GM12872 (cell line): ENCODE data around the gene AGO4.

Source experiments
- TF ChIP-seq, protein P1 (sequence below): IDR thresholded peaks from 3 replicates; pipeline ENCODE4 v1.5.1; 2011; ENCODE audit warnings: low read depth, mild to moderate bottlenecking, low read length, moderate library complexity; ENCODE audit not compliant: insufficient read depth

Gene AGO4

GRCh38 chr1:35888255-35888654 lies 80.4 kb downstream of the AGO4 start:
- TF ChIP-seq, protein P1, sequence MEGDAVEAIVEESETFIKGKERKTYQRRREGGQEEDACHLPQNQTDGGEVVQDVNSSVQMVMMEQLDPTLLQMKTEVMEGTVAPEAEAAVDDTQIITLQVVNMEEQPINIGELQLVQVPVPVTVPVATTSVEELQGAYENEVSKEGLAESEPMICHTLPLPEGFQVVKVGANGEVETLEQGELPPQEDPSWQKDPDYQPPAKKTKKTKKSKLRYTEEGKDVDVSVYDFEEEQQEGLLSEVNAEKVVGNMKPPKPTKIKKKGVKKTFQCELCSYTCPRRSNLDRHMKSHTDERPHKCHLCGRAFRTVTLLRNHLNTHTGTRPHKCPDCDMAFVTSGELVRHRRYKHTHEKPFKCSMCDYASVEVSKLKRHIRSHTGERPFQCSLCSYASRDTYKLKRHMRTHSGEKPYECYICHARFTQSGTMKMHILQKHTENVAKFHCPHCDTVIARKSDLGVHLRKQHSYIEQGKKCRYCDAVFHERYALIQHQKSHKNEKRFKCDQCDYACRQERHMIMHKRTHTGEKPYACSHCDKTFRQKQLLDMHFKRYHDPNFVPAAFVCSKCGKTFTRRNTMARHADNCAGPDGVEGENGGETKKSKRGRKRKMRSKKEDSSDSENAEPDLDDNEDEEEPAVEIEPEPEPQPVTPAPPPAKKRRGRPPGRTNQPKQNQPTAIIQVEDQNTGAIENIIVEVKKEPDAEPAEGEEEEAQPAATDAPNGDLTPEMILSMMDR: no peak

DNA sequence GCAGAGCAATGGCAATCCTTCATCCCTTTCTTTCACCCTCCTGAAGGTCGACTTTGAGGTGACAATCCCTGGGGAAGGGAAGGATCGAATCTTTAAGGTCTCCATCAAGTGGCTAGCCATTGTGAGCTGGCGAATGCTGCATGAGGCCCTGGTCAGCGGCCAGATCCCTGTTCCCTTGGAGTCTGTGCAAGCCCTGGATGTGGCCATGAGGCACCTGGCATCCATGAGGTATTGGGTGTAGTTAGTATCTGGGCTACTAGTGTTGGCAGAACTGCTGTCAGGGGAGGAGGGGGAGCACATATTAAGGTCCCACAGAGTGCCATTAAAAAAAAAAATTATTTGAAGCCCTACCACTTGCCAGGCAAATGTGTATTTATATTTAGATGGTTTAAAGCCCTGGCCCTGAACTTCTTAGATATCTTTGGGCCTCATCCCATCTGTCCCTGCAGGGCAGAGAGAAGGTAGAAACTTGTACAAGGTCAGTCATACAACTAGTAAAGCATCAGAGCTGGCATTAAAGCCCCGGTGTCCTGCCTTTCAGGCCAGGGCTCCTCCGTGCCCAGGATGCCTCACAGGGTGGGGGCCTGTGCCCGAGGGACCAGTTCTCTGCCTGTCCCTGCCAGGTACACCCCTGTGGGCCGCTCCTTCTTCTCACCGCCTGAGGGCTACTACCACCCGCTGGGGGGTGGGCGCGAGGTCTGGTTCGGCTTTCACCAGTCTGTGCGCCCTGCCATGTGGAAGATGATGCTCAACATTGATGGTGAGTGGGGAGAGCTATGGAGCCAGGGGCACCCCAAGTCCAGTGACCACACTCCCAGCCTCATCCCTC lies 85.4 kb downstream of the AGO4 start:
- TF ChIP-seq, protein P1: no peak

DNA sequence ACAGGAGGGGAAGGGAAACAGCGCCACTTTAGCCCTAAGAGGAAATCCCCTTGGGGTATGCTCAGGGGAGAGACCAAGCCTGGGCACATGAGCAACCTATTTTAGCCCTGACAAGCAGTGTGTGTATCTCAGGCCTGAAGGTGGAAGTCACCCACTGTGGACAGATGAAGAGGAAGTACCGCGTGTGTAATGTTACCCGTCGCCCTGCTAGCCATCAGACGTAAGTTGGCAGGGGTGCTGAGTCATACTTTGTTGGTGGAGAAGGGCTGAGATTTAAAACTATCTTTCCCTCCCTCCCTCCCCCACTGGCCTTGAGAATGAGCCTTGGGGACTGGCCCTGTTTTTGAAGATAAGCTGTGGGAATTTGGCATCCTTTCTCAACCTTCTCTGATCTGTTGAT lies 86.4 kb downstream of the AGO4 start:
- TF ChIP-seq, protein P1: no peak

- TF ChIP-seq, protein P1: no peak
These were observed 86.8 kb downstream of the AGO4 start for GRCh38 chr1:35894656-35895055.

DNA sequence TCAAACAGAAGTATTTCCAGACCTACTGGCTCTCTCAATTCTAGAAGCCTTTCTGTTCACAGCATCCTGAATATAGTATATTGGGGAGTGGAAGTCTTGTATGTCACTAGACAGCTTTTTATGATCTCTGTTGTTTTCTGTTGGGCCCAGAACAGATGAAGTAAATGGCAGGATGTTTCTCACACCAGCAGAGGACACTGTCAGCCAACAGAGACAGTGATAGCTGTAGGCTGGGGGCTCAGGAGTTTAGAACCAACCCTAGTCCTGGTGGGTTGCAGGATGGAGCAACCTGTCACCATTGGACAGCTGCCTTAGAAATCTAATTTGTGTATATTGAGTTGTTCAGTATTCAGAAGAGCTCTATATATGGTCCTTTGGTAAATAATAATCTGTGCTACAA lies 92.1 kb downstream of the AGO4 start:
- TF ChIP-seq, protein P1: peak; percentile 22; the same call in 1 of the 3 replicates

- TF ChIP-seq, protein P1: no peak
These were observed 93.4 kb downstream of the AGO4 start for GRCh38 chr1:35901235-35901634.

GRCh38 chr1:35902671-35903070 lies 94.9 kb downstream of the AGO4 start:
- TF ChIP-seq, protein P1: no peak
